Esophagus (tissue), 2 donors: ENCODE data around the gene ITGBL1. TPM values are rescaled to one million over a fixed set of nuclear protein-coding genes. Genes with fewer than 3 reads are reported as not detected.
A peak's percentile ranks its signal among the peaks of the same experiment; 100 is the strongest.

Experiments used
- H3K27ac ChIP-seq, 2 donors: one replicate each; pipeline ENCODE4 v1.5.1; 2013; ENCODE audit warnings: low read depth in 2 of 2, mild to moderate bottlenecking in 2 of 2, inconsistent platforms in 1 of 2, low read length in 1 of 2, moderate library complexity in 1 of 2
- H3K27me3 ChIP-seq, 2 donors: one replicate each; pipeline ENCODE4 v1.6.1; 2013; ENCODE audit warnings: low read length in 2 of 2, control low read depth in 1 of 2, mild to moderate bottlenecking in 1 of 2; ENCODE audit not compliant: insufficient read depth in 2 of 2, control insufficient read depth in 1 of 2
- H3K36me3 ChIP-seq, 2 donors: one replicate each; pipeline ENCODE4 v1.6.1; 2013; ENCODE audit warnings: low read length in 1 of 2; ENCODE audit not compliant: control insufficient read depth in 2 of 2, insufficient read depth in 2 of 2
- H3K4me1 ChIP-seq, 2 donors: one replicate each; pipeline ENCODE4 v1.6.1; 2013; ENCODE audit warnings: low read length in 1 of 2; ENCODE audit not compliant: control insufficient read depth in 2 of 2, insufficient read depth in 2 of 2
- H3K4me3 ChIP-seq, 2 donors: one replicate each; pipeline ENCODE4 v1.5.1; 2013; ENCODE audit warnings: low read length in 2 of 2, mild to moderate bottlenecking in 2 of 2, low read depth in 1 of 2, moderate library complexity in 1 of 2
- H3K9me3 ChIP-seq, 2 donors: one replicate each; pipeline ENCODE4 v1.6.1; 2013; ENCODE audit warnings: mild to moderate bottlenecking in 2 of 2, low read depth in 1 of 2, low read length in 1 of 2, moderate library complexity in 1 of 2; ENCODE audit not compliant: control insufficient read depth in 2 of 2, insufficient read depth in 1 of 2
- WGBS, 2 donors: extraction: QIAGEN DNeasy Blood & Tissue Kit; methylation state at CpG; one replicate each; pipeline ENCODE4 v1.1.7; 2013; 5-methylcytosine and 5-hydroxymethylcytosine counted together
- polyA plus RNA-seq, 2 donors: library from polyadenylated mRNA; stranded (reverse); fragments of 200-250 nt; gene quantifications; one replicate each; pipeline ENCODE4 v1.2.3, GENCODE V29; 2013
- donor health status: healthy with polysubstance abuse.
- donor health status: Bipolar disorder and iron deficiency.

The ITGBL1 gene
- polyA plus RNA-seq, 2 donors: 0.96 to 1.0 TPM

DNA sequence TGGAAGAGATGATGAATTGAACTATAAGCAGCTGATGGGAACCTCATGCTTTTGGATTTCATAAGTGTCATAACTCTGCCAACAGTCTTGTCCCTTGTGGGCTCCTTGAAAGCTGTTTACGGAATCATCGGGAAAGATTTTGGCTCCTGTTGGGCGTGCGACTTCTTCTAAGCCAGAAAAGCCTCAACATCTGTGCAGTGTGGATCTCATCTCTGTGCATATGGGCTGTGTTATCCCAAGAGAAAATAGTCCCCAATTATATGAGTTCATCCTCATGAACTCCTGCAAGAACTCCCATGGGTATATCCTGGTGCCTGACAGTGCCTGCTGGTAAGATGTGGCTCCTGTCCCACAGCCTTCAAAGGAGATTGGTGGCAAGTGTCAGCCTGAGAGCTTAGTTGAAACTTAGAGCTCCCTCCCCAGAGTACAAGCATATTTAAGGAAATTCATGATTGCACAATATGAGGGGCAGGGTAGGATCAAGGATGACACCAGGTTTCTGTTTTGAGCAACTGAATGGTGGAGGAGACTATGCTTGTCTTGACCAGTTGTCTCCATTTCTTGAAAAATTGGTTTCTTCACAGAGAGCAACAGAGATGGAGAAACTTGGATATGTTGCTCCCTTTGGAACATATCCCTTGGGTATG is 243.5 kb downstream of the ITGBL1 start:
- 77 to 85% methylated on average over 4 of the region's 4 CpGs for WGBS, 2 donors
- no peaks in the 10 kb centered on the region for H3K9me3 ChIP-seq
- H3K36me3 ChIP-seq: no peaks in the 10 kb centered on the region
- H3K27me3 ChIP-seq: no peaks in the 10 kb centered on the region
- H3K27ac ChIP-seq: peak overlapping the region in 1 of 2 donors; percentile 10
- no peak overlapping the region for H3K4me3 ChIP-seq
- H3K4me1 ChIP-seq: no peaks in the 10 kb centered on the region

DNA sequence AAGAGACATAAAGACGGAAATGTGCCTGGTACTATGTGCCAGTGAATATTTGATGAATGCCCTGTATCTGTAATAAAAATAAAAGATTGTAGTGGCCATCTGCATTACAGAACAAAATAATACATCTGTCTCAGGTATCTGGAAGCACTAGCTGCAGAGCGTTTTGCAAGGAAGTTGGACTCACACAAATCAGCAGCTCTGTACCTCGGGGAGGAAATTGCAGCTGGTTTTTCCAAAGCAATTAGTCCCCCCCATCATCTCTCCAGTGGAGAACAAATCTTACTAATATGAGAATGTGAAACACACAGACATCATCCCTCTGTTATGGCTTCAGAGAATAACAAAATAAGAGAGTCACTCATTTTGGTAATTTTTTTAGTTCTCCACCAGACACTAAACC is 245.3 kb downstream of the ITGBL1 start:
- Histone ChIP-seq H3K36me3 (no peaks in the 10 kb centered on the region), H3K9me3 (no peaks in the 10 kb centered on the region), H3K4me1 (no peaks in the 10 kb centered on the region), H3K27ac (no peak overlapping the region), H3K4me3 (no peak overlapping the region), H3K27me3 (no peaks in the 10 kb centered on the region)
- WGBS, 2 donors: 70 to 71% methylated on average over 3 of the region's 3 CpGs

DNA sequence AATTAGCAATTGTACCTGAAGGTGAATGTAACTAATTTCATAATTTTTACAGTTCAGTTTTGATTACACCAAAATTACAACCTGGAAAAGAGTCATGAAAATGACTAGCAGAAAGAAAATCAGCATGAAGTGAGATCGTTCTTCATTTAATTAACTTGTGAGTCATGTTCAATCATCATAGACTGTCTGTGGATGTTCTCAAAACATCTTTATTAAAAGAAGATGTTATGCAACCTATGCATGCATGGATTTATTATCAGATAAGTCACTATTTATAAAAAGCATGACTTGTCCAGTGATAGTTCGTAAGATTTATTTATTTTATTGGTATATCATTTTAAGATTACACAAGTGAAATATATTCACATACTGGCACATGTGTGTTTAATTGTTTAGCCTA is 245.9 kb downstream of the ITGBL1 start:
- no peak overlapping the region for H3K27ac ChIP-seq
- no peak overlapping the region for H3K4me3 ChIP-seq
- no peaks in the 10 kb centered on the region for H3K9me3 ChIP-seq
- no peaks in the 10 kb centered on the region for H3K27me3 ChIP-seq
- H3K36me3 ChIP-seq: no peaks in the 10 kb centered on the region
- no peaks in the 10 kb centered on the region for H3K4me1 ChIP-seq
- 56 to 77% methylated on average over 2 of the region's 2 CpGs for WGBS, 2 donors

DNA sequence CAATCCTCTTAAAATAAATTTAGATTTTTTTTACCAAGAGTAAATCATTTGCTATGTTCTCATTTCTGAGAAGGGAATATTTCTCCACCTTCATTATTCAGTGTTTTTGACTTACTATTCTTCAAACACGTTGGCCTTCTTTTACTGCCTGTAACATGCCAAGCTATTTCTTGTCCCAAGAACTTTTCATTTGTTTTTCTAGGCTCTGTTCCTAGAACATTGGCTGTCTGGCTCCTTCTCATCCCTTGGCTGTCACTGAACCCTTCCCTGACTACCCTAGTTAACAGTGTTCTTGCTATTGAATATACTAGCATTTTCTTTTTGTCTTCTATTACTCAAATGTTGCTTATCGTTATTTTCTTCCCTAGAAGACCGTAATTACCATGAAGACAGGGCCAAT is 248.1 kb downstream of the ITGBL1 start:
- Histone ChIP-seq H3K27me3 (no peaks in the 10 kb centered on the region), H3K4me1 (no peaks in the 10 kb centered on the region), H3K4me3 (no peak overlapping the region), H3K27ac (no peak overlapping the region), H3K9me3 (no peaks in the 10 kb centered on the region), H3K36me3 (no peaks in the 10 kb centered on the region)
- 46 to 75% methylated on average over 3 of the region's 3 CpGs for WGBS, 2 donors

DNA sequence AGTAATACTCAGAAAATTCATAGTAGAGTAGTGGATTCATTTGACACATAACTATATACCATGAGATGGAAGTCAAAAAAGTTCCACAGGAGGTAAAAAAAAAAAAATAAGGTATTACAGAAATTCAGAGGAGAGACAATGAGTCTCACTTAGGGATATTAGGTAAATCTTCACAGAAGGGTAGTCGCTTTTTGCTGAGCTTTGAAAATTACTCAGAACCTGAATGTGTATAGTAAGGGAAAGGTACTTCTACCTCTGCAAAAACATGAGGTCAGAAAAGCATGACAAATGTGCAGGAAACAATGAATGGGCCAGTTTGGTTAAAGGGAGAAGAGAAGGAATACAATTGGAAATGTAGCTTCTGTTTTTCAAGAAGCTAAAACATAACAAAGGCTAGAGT is 250.6 kb downstream of the ITGBL1 start:
- H3K27me3 ChIP-seq: no peaks in the 10 kb centered on the region
- 77 to 89% methylated on average over 1 of the region's 1 CpG for WGBS, 2 donors
- no peak overlapping the region for H3K4me3 ChIP-seq
- H3K9me3 ChIP-seq: no peaks in the 10 kb centered on the region
- H3K36me3 ChIP-seq: no peaks in the 10 kb centered on the region
- no peaks in the 10 kb centered on the region for H3K4me1 ChIP-seq
- H3K27ac ChIP-seq: no peak overlapping the region

DNA sequence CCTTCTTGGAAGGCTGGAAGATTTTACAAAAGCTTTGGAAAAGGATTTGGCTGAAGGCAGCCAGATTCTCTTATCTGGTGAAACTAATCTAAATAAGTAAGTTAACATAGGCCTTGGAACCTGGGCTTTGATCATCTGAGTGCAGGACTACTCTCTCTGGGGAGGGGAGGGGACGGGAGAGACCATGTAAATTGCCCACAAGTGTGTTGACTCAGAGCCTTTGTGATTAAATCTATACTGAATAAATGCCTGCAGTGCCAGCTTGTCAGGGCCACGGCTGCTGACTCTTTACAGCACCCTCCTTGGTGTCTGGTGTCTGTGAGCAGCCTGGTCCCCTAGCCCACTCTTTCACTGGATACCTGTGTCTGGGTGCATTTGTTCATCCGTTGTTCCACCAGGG is 251.4 kb downstream of the ITGBL1 start:
- H3K4me3 ChIP-seq: no peak overlapping the region
- WGBS, 2 donors: 66 to 68% methylated on average over 3 of the region's 3 CpGs
- H3K4me1 ChIP-seq: no peaks in the 10 kb centered on the region
- H3K9me3 ChIP-seq: no peaks in the 10 kb centered on the region
- H3K36me3 ChIP-seq: no peaks in the 10 kb centered on the region
- H3K27ac ChIP-seq: no peak overlapping the region
- no peaks in the 10 kb centered on the region for H3K27me3 ChIP-seq

DNA sequence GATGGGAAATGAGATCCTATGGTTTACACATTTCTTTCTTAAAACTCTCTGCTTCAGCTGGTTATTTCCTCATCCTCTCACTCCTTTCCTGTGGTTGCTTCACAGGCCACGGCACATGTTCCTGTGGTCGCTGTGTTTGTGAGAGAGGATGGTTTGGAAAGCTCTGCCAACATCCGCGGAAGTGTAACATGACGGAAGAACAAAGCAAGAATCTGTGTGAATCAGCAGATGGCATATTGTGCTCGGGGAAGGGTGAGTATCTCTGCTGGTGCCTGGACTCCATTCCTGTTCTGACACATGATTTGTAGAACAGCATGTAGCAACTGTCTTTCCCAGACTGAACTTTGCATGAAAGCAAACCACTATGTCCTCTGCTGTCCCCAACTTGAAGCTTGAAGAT is 254.2 kb downstream of the ITGBL1 start:
- 34 to 39% methylated on average over 6 of the region's 6 CpGs for WGBS, 2 donors
- no peaks in the 10 kb centered on the region for H3K4me1 ChIP-seq
- no peak overlapping the region for H3K27ac ChIP-seq

DNA sequence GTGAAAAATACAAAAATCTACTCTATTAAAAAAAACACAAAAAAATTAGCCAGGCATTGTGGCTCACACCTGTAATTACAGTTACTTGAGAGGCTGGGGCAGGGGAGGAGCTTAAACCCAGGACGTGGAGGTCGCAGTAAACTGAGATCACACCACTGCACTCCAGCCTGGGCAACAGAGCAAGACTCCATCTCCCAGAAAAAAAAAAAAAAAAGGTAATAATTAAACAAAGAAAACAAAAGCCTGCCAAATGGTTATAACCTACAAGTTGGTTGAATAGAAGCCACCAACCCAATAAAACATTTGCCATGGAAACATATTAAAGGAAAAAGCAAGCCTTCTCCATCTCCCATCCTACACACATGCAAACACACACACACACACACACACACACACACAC is 255.2 kb downstream of the ITGBL1 start:
- 77 to 88% methylated on average over 2 of the region's 2 CpGs for WGBS, 2 donors
- no peaks in the 10 kb centered on the region for H3K4me1 ChIP-seq
- H3K9me3 ChIP-seq: no peaks in the 10 kb centered on the region
- H3K36me3 ChIP-seq: no peaks in the 10 kb centered on the region
- H3K4me3 ChIP-seq: no peak overlapping the region
- no peak overlapping the region for H3K27ac ChIP-seq
- no peaks in the 10 kb centered on the region for H3K27me3 ChIP-seq

More for the DNA sequence above, 254.2 kb downstream of the ITGBL1 start:
- Histone ChIP-seq H3K36me3 (no peaks in the 10 kb centered on the region), H3K4me3 (no peak overlapping the region), H3K9me3 (no peaks in the 10 kb centered on the region), H3K27me3 (no peaks in the 10 kb centered on the region)

DNA sequence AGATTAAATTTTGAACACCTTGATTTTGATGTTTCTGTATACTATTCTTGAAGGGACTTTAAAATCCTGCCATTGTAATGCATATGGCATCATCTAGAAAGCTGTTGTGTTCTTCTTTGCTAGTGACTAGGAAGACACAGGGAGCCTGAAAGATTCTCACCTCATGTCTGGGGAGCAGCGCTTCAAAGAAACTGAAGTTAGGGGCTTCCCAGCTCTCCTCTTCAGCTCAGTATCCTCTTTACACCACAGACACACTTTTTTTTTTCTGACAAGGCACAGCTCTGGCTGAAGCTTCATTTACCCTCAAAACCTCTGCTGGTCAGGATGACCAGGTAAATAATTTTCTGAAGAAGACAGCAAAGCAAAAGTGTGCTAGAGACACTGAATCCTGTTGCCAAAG is 255.6 kb downstream of the ITGBL1 start:
- Histone ChIP-seq H3K9me3 (no peaks in the 10 kb centered on the region), H3K4me1 (no peaks in the 10 kb centered on the region), H3K36me3 (no peaks in the 10 kb centered on the region), H3K27me3 (no peaks in the 10 kb centered on the region), H3K4me3 (no peak overlapping the region), H3K27ac (no peak overlapping the region)
- WGBS, 2 donors: 81 to 88% methylated on average over 1 of the region's 1 CpG

DNA sequence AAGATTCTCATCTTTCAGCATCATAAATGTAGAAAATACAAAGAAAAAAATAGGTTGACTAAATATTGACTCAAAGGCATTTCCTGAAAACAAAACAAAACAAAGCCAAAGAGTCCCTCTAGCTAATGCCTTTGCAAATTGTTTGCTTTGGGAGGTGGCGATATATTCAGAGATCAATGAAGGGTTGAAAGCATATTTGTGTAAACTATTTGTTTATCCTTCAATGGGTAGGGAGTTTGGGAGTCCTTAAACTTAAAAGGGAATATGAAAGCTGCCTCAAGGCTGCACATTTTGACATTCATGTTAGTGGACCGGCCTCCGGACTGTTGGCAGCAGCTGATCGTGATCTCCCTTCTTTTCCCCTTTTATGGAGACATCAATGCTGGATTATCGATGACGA is 257.5 kb downstream of the ITGBL1 start:
- no peak overlapping the region for H3K27ac ChIP-seq
- H3K27me3 ChIP-seq: no peaks in the 10 kb centered on the region
- 71 to 73% methylated on average over 6 of the region's 6 CpGs for WGBS, 2 donors
- no peaks in the 10 kb centered on the region for H3K36me3 ChIP-seq
- no peaks in the 10 kb centered on the region for H3K9me3 ChIP-seq
- no peaks in the 10 kb centered on the region for H3K4me1 ChIP-seq
- no peak overlapping the region for H3K4me3 ChIP-seq
